Loucy (cell line): ENCODE results near the gene PLXNA4.

Source experiments
- H2AFZ ChIP-seq: fragments of 200-600 bp; sonication (generic); 2 replicates; pipeline ENCODE4 v1.6.0; 2016; ENCODE audit warnings: antibody characterized with exemption, mild to moderate bottlenecking, low read length, moderate library complexity
- H3F3A ChIP-seq: fragments of 200-600 bp; 2 replicates; pipeline ENCODE4 v1.6.0; 2016; ENCODE audit warnings: antibody characterized with exemption, low read depth, mild to moderate bottlenecking
- H3K27me3 ChIP-seq: fragments of 200-600 bp; sonication (generic); 2 replicates; pipeline ENCODE4 v1.6.1; 2014; ENCODE audit warnings: low read length, mild to moderate bottlenecking; ENCODE audit not compliant: insufficient read depth, poor library complexity, severe bottlenecking
- H3K36me3 ChIP-seq: fragments of 200-600 bp; sonication (generic); 2 replicates; pipeline ENCODE4 v1.6.1; 2016; ENCODE audit warnings: low read length; ENCODE audit not compliant: insufficient read depth
- H3K4me1 ChIP-seq: fragments of 200-600 bp; sonication (generic); 2 replicates; pipeline ENCODE4 v1.5.1; 2014; ENCODE audit warnings: low read length, mild to moderate bottlenecking; ENCODE audit not compliant: insufficient read depth, poor library complexity, severe bottlenecking
- H3K4me2 ChIP-seq: fragments of 200-600 bp; sonication (generic); 2 replicates; pipeline ENCODE4 v1.6.0; 2014; ENCODE audit warnings: antibody characterized with exemption, low read length, low read depth, mild to moderate bottlenecking; ENCODE audit not compliant: poor library complexity, severe bottlenecking
- H3K4me3 ChIP-seq: fragments of 200-600 bp; sonication (generic); 2 replicates; pipeline ENCODE4 v1.5.1; 2014; ENCODE audit warnings: low read length, mild to moderate bottlenecking, mixed read lengths; ENCODE audit not compliant: poor library complexity, severe bottlenecking
- H3K79me2 ChIP-seq: fragments of 200-600 bp; sonication (generic); 2 replicates; pipeline ENCODE4 v1.6.1; 2014; ENCODE audit warnings: low read length; ENCODE audit not compliant: insufficient read depth
- H3K9ac ChIP-seq: fragments of 200-600 bp; sonication (generic); 2 replicates; pipeline ENCODE4 v1.6.0; 2014; ENCODE audit warnings: mild to moderate bottlenecking, low read depth, low read length, moderate library complexity; ENCODE audit not compliant: poor library complexity, severe bottlenecking
- H3K9me2 ChIP-seq: fragments of 200-600 bp; sonication (generic); replicated peaks from 2 replicates; pipeline ENCODE4 v1.6.1; 2016; ENCODE audit warnings: low read depth, low read length, mixed read lengths
- H3K9me3 ChIP-seq: fragments of 200-600 bp; sonication (generic); 2 replicates; pipeline ENCODE4 v1.6.1; 2014; ENCODE audit warnings: mild to moderate bottlenecking, antibody characterized with exemption, low read length, low read depth; ENCODE audit not compliant: insufficient read depth
- H4K20me1 ChIP-seq: fragments of 200-600 bp; sonication (generic); 2 replicates; pipeline ENCODE4 v1.6.0; 2014; ENCODE audit warnings: antibody characterized with exemption, low read length, mild to moderate bottlenecking; ENCODE audit not compliant: insufficient read depth, poor library complexity, severe bottlenecking
- EZH2phosphoT487 ChIP-seq: fragments of 200-600 bp; IDR thresholded peaks from 2 replicates; pipeline ENCODE4 v1.6.1; 2018; ENCODE audit warnings: antibody characterized with exemption, mild to moderate bottlenecking, moderate library complexity, borderline replicate concordance
- TF ChIP-seq, protein P1 (sequence below): fragments of 200-600 bp; sonication (generic); conservative IDR thresholded peaks from 2 replicates; pipeline ENCODE4 v1.5.1; 2014; ENCODE audit warnings: mild to moderate bottlenecking, antibody characterized with exemption, low read length

Gene PLXNA4

DNA sequence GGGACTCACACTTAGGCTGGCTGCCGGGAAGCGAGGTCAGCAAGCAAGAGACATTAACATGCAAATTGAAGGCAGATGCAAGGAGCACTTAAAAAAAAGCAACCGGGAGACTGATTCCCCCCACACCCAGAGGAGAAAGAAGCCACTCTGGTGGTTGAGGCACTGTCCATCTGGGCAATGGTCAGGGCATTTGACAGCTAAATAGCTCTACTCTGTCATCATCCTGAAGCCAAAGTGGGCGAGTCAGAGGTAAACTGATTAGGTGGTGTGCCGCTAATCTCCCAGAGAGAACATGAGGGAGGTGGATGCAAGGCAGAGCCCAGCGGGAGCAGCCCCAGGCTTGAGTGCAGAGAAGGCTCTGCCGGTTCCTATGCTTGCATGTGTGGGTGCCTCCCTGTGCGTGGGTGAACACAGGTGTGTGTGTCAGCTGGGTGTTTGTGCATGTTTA is 100.6 kb downstream of the PLXNA4 start:
- Histone ChIP-seq H3K4me1 (no peaks in the 10 kb centered on the region), H2AFZ (no peak overlapping the region), H3K4me2 (no peak overlapping the region), H3K9ac (no peak overlapping the region), H3F3A (no peaks in the 10 kb centered on the region), H3K27me3 (no peaks in the 10 kb centered on the region), H3K79me2 (no peaks in the 10 kb centered on the region), H3K9me2 (no peaks in the 10 kb centered on the region), H3K9me3 (no peaks in the 10 kb centered on the region), H3K4me3 (no peak overlapping the region), H3K36me3 (no peaks in the 10 kb centered on the region), H4K20me1 (no peaks in the 10 kb centered on the region)
- TF ChIP-seq EZH2phosphoT487, result no peak
- TF ChIP-seq, protein P1, sequence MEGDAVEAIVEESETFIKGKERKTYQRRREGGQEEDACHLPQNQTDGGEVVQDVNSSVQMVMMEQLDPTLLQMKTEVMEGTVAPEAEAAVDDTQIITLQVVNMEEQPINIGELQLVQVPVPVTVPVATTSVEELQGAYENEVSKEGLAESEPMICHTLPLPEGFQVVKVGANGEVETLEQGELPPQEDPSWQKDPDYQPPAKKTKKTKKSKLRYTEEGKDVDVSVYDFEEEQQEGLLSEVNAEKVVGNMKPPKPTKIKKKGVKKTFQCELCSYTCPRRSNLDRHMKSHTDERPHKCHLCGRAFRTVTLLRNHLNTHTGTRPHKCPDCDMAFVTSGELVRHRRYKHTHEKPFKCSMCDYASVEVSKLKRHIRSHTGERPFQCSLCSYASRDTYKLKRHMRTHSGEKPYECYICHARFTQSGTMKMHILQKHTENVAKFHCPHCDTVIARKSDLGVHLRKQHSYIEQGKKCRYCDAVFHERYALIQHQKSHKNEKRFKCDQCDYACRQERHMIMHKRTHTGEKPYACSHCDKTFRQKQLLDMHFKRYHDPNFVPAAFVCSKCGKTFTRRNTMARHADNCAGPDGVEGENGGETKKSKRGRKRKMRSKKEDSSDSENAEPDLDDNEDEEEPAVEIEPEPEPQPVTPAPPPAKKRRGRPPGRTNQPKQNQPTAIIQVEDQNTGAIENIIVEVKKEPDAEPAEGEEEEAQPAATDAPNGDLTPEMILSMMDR, result no peak

DNA sequence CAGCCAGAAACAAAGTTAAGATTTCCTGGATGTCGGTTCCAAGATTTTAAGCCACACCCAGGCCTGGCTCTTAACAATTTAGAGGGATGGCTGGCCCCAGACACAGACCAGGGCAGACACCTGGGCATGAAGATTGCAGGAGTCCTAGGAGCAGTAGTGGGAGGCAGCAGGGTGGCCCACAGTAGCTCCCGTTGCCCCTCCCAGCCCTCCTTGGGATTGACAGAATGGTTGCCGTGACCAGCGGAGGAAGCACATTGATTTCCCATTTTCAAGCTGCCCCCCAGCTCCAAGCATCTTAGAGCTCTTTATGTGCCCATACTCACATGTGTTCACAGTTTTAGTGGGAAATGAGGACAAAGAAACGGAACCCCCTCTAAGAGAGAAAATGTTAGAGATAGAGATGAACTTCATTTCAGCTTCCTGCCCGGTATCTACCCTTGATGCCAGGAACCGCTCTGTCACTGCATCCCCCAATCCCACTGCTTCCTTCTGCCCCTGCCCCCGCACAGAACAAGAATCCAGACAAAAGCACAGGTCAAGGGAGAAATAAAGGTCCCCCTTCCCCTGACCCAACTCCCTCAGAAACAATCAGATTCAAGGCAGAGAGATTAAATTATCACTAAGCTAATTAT is 101.1 kb downstream of the PLXNA4 start:
- no peaks in the 10 kb centered on the region for H4K20me1 ChIP-seq
- TF ChIP-seq, protein P1, result no peak
- TF ChIP-seq EZH2phosphoT487, result no peak
- H3K4me1 ChIP-seq, result no peaks in the 10 kb centered on the region
- no peaks in the 10 kb centered on the region for H3K36me3 ChIP-seq
- H3K9ac ChIP-seq, result no peak overlapping the region
- no peaks in the 10 kb centered on the region for H3K79me2 ChIP-seq
- H3F3A ChIP-seq, result no peaks in the 10 kb centered on the region
- H3K9me3 ChIP-seq, result no peaks in the 10 kb centered on the region
- no peak overlapping the region for H3K4me3 ChIP-seq
- H2AFZ ChIP-seq, result no peak overlapping the region
- no peaks in the 10 kb centered on the region for H3K27me3 ChIP-seq
- H3K9me2 ChIP-seq, result no peaks in the 10 kb centered on the region
- no peak overlapping the region for H3K4me2 ChIP-seq

DNA sequence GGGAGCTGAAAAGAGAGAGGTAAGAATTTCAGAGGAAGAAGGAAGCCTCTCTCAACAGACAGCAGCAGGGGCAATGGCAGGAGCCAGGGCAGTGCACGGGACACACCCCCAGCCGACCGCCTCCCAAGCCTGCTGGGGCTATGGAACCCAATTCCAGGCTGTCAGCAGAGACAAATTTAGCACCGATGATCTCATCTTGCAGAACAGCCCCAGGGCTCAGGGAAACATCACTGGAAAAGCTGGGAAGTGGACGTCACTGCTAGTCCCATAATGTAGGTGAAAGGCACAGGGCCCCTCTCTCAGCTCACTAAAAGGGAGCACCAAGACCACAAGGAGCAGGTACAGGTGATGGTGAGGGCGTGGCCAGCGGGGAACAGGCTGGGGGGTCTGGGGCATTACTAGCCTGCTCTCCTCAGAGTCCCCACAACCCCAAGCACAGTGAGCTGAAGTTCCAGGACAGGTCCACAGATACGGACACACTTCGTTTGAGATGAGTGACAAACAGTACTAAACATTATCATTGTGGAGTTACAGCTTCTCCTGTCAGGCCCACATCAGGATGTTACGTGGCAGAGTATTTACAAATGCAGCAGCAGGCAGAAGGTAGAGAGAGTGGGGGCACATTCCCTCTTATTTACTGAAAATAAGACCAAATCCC is 103.7 kb downstream of the PLXNA4 start:
- H3K9me3 ChIP-seq, result no peaks in the 10 kb centered on the region
- TF ChIP-seq, protein P1, result no peak
- TF ChIP-seq EZH2phosphoT487, result no peak
- no peaks in the 10 kb centered on the region for H3K9me2 ChIP-seq
- no peak overlapping the region for H3K4me3 ChIP-seq
- no peaks in the 10 kb centered on the region for H3K79me2 ChIP-seq
- H2AFZ ChIP-seq, result no peak overlapping the region
- H3F3A ChIP-seq, result no peaks in the 10 kb centered on the region
- no peaks in the 10 kb centered on the region for H3K4me1 ChIP-seq
- no peak overlapping the region for H3K9ac ChIP-seq
- H4K20me1 ChIP-seq, result no peaks in the 10 kb centered on the region
- H3K36me3 ChIP-seq, result no peaks in the 10 kb centered on the region
- H3K4me2 ChIP-seq, result no peak overlapping the region
- H3K27me3 ChIP-seq, result no peaks in the 10 kb centered on the region
